Heart right ventricle (tissue), 16 donors: ENCODE results near the gene CHRD. TPM values are rescaled to one million over a fixed set of nuclear protein-coding genes. Genes with fewer than 3 reads are reported as not detected.
A peak's percentile ranks its signal among the peaks of the same experiment; 100 is the strongest.

Source experiments
- ATAC-seq, 8 donors: fragments of 200-7000 bp; cut with Tn5 transposase; one replicate each; pipeline ENCODE4 v1.9.1; 2020; ENCODE audit warnings: mild to moderate bottlenecking in 8 of 8, moderate library complexity in 8 of 8, moderate number of reproducible peaks in 1 of 8
- DNase-seq, 2 donors: peaks; one replicate each; pipeline ENCODE4 v3.0.0-alpha.2; 2020
- H3K27ac ChIP-seq, 10 donors: fragments of 200-600 bp; sonication (generic) in 2 of 10; one replicate each; pipeline versions ENCODE4 v1.5.0 to v1.8.0; 2020 to 2022; ENCODE audit warnings: mild to moderate bottlenecking in 3 of 10
- H3K27me3 ChIP-seq, 7 donors: fragments of 200-600 bp; one replicate each; pipeline ENCODE4 v1.8.0; 2021 to 2022; ENCODE audit warnings: mild to moderate bottlenecking in 2 of 7
- H3K36me3 ChIP-seq, 9 donors: fragments of 200-600 bp; sonication (generic) in 1 of 9; one replicate each; pipeline versions ENCODE4 v1.5.0 to v1.8.0; 2020 to 2022; ENCODE audit warnings: mild to moderate bottlenecking in 2 of 9
- H3K4me1 ChIP-seq, 9 donors: fragments of 200-600 bp; sonication (generic) in 1 of 9; one replicate each; pipeline versions ENCODE4 v1.5.0 to v1.8.0; 2020 to 2022; ENCODE audit warnings: mild to moderate bottlenecking in 4 of 9
- H3K4me3 ChIP-seq, 10 donors: fragments of 200-600 bp; sonication (generic) in 2 of 10; one replicate each; pipeline versions ENCODE4 v1.5.0 to v1.8.0; 2020 to 2022; ENCODE audit warnings: mild to moderate bottlenecking in 7 of 10, moderate library complexity in 2 of 10
- H3K9me3 ChIP-seq, 11 donors: fragments of 200-600 bp in 10 of 11; sonication (generic) in 2 of 11; one replicate each; pipeline versions ENCODE4 v1.5.0 to v1.8.0; 2013 to 2022; ENCODE audit warnings: mild to moderate bottlenecking in 2 of 11, control low read depth in 1 of 11, moderate library complexity in 1 of 11
- CTCF ChIP-seq, 9 donors: fragments of 200-600 bp; sonication (generic) in 2 of 9; IDR thresholded peaks; one replicate each; pipeline versions ENCODE4 v1.5.0 to v1.8.0; 2021 to 2022; ENCODE audit warnings: antibody characterized with exemption in 9 of 9, mild to moderate bottlenecking in 5 of 9, moderate library complexity in 1 of 9
- WGBS, 2 donors: extraction: QIAGEN DNeasy Blood & Tissue Kit; methylation state at CpG; one replicate each; pipeline ENCODE4 v1.1.7; 2013; ENCODE audit warnings: inconsistent platforms in 1 of 2; 5-methylcytosine and 5-hydroxymethylcytosine counted together
- intact Hi-C, 10 donors: fragments of 100-400 bp; cut with DNase I; formaldehyde crosslinking; loops; one replicate each; pipeline versions ENCODE4 v1.11.1 to v1.14.2; 2022
- polyA plus RNA-seq, 2 donors: library from polyadenylated mRNA; stranded (reverse); fragments of 200-250 nt; gene quantifications; one replicate each; pipeline ENCODE4 v1.2.3, GENCODE V29; 2013
- total RNA-seq, 10 donors: library from RNA; stranded (reverse); fragmentation: NEBNext Ultra II Directional in 3 of 10; extraction: Animal tissue kit (Norgen Biotek cat#: 25700) in 3 of 10; gene quantifications; one replicate each; pipeline versions ENCODE4 v1.2.1 to v1.2.4, GENCODE V29; 2021 to 2023
- donor health status: Arrhythmogenic right ventricular cardiomyopathy.
- donor health status: ischemic (EF 13 %, LVEDD 7.1; RV severe dilation, severe dysfunction).
- donor health status: healthy with polysubstance abuse.
- donor health status: DM: no; HTN: yes; CAD: no.
- donor health status: DM: no; HTN: no; CAD: no.
- donor health status: ischemic (EF 25% LVEDD 6.9; RV normal size, moderate dysfunction).
- donor health status: ischemic (EF 25% LVEDD 5.7; RV mildly dilated, moderate dysfunction).
- donor health status: healthy.
- donor health status: DM: yes; HTN: yes; CAD: no.
- donor health status: Ischemic cardiomyopathy.
- donor health status: ischemic (EF 35%, LVEDD 5.7; RV mildly dilated, moderate dysfunction).
- donor health status: nonischemic (EF 11% LVEDD 7.7; RV severe dilation, severe dysfunction).
- donor health status: DM: yes; HTN: yes; CAD: no.
- donor health status: PGD.
- donor health status: ischemic (EF 29% LVEDD 5.4; RV normal size, mild dysfunction).
- donor health status: nonischemic (EF 23%, LVEDD 6.1; RV moderate dilation, normal function).

Gene CHRD
- total and polyA plus RNA-seq, 12 donors, result 1.4 to 17.3 (median 3.9) TPM

GRCh38 chr3:184378651-184379357, 1.1 kb upstream of the CHRD start:
- intact Hi-C loops, result loop anchor here in 8 of 10 donors (5.0 to 10.0 kb wide), 5 partner anchors 136 to 406 kb away; no protein-coding TSS in a partner anchor
- WGBS, 2 donors, result 67 to 71% methylated on average over 10 of the region's 10 CpGs
- H3K36me3 ChIP-seq, result peaks cover 0 to 10% (median 0%) of the 10 kb centered on the region in 9 donors
- no peaks in the 10 kb centered on the region for H3K9me3 ChIP-seq
- H3K27me3 ChIP-seq, result peaks cover 5 to 74% (median 62%) of the 10 kb centered on the region in 7 donors
- peak overlapping the region; percentile 50 to 83 (median 70) for H3K27ac ChIP-seq
- peak overlapping the region in 6 of 10 donors; percentile 13 to 56 (median 44) for H3K4me3 ChIP-seq
- DNase-seq (no peak), ATAC-seq (peak in 5 of 8 donors; percentile 1 to 32 (median 10))
- no peak for TF ChIP-seq CTCF (IDR thresholded peaks at IDR 0.05)
- peaks cover 7 to 40% (median 21%) of the 10 kb centered on the region in 9 donors for H3K4me1 ChIP-seq

DNA sequence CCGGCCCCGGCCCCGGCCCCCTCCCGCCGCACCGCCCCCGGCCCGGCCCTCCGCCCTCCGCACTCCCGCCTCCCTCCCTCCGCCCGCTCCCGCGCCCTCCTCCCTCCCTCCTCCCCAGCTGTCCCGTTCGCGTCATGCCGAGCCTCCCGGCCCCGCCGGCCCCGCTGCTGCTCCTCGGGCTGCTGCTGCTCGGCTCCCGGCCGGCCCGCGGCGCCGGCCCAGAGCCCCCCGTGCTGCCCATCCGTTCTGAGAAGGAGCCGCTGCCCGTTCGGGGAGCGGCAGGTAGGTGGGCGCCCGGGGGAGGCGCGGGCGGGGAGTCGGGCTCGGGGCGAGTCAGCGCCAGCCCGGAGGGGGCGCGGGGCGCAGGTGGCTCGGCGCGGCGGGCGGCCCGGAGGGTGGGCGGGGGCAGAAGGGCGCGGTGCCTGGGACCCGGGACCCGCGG, 352 bp downstream of the CHRD start:
- DNase-seq (peak; percentile 69 to 80), ATAC-seq (peak in 6 of 8 donors; percentile 41 to 62 (median 48))
- Histone ChIP-seq H3K27ac (peak overlapping the region in 6 of 10 donors; percentile 41 to 79 (median 68)), H3K4me1 (peaks cover 7 to 40% (median 21%) of the 10 kb centered on the region in 9 donors), H3K4me3 (peak overlapping the region; percentile 11 to 58 (median 54)), H3K27me3 (peaks cover 5 to 78% (median 62%) of the 10 kb centered on the region in 7 donors), H3K36me3 (peaks cover 0 to 15% (median 0%) of the 10 kb centered on the region in 9 donors), H3K9me3 (no peaks in the 10 kb centered on the region)
- WGBS, 2 donors, result 1% methylated on average over 28 to 55 of the region's 62 CpGs
- no peak for TF ChIP-seq CTCF (IDR thresholded peaks at IDR 0.05)
- intact Hi-C loops, result loop anchor here in 1 of 10 donors (10.0 kb wide), 1 partner anchor 395 kb away; no protein-coding TSS in a partner anchor

- no peak for DNase-seq
- H3K27me3 ChIP-seq, result peaks cover 5 to 75% (median 56%) of the 10 kb centered on the region in 7 donors
- peak overlapping the region; percentile 11 to 58 (median 54) for H3K4me3 ChIP-seq
- H3K27ac ChIP-seq, result peak overlapping the region in 9 of 10 donors; percentile 31 to 79 (median 64)
- H3K4me1 ChIP-seq, result peaks cover 7 to 40% (median 21%) of the 10 kb centered on the region in 9 donors
- no peak for TF ChIP-seq CTCF (IDR thresholded peaks at IDR 0.05)
- 3 to 4% methylated on average over 42 of the region's 42 CpGs for WGBS, 2 donors
- intact Hi-C loops, result loop anchor here in 1 of 10 donors (10.0 kb wide), 1 partner anchor 394 kb away; no protein-coding TSS in a partner anchor
- peaks cover 0 to 15% (median 0%) of the 10 kb centered on the region in 9 donors for H3K36me3 ChIP-seq
- no peaks in the 10 kb centered on the region for H3K9me3 ChIP-seq
- no peak for ATAC-seq
Measured at GRCh38 chr3:184380627-184381260, 890 bp downstream of the CHRD start.
